GM19467 (cell line): ENCODE measurements around the gene TEX14.
"Not testable (repeated sequence)": the region's sequence is repeated elsewhere in the genome, so short reads cannot be mapped to it uniquely, and the experiment has no call there.

ENCODE experiments used
- ATAC-seq: cut with Tn5 transposase; IDR thresholded peaks from one replicate; pipeline ENCODE4 v1.9.1; 2021; ENCODE audit warnings: mild to moderate bottlenecking, moderate library complexity; ENCODE audit not compliant: unreplicated experiment

TEX14 gene

DNA sequence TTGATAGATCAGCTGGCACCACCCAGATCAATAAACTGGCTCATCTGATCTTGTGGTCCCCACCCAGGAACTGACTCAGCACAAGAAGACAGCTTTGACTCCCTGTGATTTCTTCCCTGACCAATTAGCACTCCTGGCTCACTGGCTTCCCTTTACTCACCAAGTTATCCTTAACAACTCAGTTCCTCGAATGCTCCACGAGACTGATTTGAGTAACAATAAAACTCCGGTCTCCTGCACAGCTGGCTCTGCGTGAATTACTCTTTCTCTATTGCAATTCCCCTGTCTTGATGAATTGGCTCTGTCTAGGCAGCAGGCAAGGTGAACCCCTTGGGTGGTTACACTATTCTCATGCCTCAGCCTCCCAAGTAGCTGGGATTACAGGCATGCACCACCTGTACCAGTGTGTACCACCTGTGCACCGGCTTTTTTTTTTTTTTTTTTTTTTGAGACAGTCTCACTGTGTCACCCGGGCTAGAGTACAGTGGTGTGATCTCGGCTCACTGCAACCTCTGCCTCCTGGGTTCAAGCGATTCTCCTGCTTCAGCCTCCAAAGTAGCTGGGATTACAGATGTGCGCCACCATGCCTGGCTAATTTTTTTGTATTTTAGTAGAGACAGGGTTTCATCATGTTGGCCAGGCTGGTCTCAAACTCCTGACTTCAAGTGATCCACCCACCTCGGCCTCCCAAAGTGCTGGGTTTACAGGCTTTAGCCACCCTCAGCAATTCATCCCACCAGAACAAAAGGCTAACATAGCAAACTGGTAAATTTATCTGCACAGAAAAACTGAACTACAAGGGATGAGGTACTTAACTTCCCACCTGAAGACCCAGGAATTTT lies 33.7 kb downstream of the TEX14 start:
- not testable (repeated sequence) for ATAC-seq

DNA sequence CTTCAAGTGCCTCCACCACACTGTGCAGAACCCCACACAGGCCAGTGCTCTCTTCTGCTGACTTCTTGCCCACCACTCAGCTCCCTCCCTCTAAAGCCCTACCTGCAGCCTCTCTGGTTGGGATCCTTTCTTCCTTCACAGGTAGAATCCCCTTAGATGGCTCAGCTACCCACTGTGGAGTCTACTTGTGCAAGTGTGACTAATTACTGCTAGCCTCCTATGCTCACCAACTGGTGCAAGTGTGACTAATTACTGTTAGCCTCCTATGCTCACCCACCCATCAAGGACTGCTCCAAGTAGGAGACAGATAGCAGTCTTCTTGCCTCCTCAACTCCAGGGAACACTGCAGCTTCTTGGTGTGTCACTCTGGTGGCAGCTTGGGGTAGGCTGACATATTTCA lies 43.6 kb downstream of the TEX14 start:
- ATAC-seq, result no peak

DNA sequence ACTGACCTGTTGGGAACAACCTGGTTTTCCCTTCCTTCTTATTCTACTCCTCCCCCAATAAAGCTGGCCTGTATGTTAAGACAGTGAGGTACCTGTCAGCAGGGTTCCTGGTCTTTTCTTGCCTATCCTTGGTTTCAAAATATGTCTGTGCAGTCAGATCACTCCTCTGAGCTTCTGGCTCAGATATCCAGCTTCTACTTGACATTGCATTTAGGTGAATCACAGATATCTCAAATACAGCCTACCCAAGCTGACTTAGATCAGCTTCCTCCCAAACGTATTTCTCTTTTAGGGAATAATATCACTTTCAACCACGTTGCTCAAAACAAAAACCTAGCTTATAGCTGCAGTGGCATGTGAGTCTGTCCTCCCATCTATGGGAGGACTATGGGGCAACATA lies 48.7 kb downstream of the TEX14 start:
- ATAC-seq, result no peak

DNA sequence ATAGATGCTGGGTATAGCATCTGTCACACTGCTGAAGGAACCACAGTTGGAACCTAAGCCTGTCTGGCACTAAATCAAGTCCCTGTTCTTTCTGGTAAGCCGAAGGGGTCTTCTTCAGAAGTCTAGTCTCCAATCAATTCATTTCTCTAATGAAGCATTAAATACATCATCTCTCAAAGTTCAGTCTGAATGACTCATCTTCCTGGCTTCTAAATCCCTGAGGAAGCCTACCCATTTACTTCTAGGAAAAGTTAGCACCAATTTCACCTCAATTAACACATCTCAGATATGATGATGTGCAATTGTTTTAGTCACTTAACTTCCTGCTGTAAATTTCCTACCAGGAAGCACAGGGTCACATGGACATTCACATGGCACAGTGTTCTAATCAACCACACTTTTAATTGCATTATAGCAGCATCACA lies 49.9 kb downstream of the TEX14 start:
- no peak for ATAC-seq

DNA sequence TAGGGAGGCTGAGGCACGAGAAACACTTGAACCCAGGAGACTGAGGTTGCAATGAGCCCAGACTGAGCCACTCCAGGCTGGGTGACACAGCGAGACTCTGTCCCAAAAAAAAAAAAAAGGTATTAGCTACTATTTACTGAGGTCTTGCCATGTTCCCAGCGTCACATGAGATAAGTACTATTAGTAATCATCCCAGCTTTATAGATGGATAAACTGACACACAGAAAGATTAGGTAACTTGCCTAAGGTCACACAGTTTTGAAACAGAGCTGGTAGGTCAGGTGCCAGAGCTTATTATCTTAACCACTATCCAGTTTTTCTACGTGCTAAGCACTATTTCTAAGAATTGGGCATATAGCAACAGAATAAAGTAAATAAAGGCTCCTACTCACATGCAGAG lies 51.6 kb downstream of the TEX14 start:
- no peak for ATAC-seq

DNA sequence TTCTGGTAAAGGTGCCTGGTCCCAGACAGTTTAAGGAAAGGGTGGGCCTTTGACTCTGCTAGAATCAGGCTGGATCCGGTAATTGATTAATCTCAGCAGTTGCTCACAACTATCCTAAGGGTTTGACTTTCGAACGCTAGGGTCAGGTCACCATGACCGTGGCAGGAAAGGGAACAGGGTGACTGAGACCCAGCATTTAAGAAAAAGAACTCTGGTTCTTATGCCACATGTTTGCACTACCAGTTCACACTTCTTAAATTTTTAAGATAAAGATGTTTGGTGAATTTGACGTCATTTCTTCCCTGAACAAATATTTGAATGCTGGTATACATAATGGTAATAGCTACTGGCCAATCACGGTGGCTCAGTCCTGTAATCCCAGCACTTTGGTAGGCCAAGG lies 52.2 kb downstream of the TEX14 start:
- ATAC-seq, result no peak

DNA sequence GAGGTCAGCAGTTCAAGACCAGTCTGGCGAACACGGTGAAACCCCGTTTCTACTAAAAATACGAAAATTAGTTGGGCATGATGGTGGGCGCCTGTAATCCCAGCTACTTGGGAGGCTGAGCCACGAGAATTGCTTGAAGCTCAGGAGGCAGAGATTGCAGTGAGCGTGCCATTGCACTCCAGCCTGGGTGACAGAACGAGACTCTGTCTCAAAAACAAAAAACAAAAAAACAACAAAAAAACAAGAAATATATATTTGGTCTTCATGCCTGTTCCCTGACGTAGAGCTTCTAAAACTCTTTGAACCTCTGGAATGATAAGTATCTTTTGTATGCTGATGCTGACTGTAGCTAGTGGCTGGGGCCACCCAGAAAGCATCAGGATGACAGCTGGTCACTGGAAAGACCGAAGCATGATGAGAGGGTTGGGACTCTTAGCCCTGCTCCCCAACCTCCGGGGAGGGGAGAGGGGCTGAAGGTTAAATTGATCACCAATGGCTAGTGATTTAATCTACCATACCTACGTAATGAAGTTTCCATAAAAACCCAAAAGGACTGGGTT lies 54.8 kb downstream of the TEX14 start:
- ATAC-seq, result no peak

DNA sequence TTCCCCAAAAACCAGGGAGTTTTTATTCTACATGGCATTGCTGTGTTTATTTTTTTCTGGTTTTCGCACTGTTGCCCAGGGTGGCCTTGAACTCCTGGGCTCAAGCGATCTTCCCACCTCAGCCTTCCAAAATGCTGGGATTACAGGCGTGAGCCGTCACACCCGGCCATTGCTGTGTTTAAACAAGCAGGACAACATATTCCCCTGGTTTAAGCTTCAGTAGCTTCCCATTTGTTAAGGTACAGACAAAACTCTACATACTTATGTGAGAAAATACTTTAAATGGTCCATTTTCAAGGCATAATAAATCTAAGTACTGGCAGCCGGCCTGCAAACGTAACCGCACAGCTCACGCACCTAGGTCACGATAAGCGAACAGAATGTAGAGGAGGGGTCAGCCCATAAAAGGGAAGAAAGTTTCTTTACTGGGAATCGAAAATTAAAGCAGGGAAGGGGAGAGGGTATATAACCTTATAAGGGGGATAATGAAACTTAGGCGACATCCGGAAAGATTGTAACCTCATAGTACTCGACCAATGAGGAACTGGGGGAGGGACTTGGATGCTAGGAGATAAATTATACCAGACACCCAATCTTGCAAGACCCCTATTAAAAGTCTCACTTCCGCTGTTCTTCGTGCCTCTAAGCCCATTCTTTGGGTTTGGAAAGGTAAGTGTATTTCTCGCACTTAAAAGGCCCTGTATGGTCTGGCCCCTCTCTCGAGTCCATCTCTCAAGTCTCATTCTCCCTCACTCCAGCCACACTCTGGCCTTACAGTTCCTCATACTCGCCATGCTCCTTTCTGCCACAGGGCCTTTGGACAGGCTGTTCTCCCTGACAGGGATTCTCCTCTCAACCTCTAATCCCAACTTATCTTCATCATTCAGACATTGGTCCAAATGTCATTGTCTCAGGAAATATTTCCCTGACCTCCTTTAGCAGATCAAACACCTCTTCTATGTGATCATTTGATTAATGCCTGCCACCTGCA lies 59.2 kb downstream of the TEX14 start:
- ATAC-seq, result no peak

DNA sequence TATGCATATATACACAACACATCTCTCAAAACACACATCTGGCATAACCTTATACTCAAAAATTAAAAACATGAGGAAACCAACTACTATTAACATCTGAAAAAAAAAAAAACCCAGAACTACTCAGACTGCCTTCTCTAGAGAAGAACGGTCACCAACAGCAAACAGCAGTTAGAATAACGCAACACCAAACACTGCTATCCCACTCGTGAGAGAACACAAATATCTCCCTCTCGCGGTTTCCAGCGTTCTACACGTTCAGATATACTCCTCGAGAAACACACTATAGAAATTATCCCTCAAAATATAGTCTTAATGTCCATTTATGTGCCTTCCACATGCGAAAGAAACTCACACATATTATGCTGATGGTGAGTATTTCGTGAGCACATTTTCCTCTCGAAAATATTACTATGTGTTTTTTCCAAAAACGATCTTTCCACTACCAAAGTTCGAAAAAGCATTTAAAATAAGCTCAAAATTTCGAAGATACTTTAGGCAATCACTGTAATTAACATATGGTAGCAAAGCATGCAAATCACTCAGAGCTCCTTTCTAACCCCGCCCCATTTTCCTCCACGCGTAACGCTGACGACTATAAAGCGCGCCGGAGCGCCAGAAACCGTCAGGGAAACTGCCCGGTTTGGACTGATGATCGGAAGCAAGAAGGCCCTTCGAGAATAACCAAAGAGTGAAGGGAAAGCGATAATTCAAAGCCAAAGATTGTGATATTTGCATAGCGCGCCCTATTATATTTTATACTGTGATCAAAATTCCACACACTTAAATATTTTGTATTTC lies 60.1 kb downstream of the TEX14 start:
- ATAC-seq, result peak; percentile 69

DNA sequence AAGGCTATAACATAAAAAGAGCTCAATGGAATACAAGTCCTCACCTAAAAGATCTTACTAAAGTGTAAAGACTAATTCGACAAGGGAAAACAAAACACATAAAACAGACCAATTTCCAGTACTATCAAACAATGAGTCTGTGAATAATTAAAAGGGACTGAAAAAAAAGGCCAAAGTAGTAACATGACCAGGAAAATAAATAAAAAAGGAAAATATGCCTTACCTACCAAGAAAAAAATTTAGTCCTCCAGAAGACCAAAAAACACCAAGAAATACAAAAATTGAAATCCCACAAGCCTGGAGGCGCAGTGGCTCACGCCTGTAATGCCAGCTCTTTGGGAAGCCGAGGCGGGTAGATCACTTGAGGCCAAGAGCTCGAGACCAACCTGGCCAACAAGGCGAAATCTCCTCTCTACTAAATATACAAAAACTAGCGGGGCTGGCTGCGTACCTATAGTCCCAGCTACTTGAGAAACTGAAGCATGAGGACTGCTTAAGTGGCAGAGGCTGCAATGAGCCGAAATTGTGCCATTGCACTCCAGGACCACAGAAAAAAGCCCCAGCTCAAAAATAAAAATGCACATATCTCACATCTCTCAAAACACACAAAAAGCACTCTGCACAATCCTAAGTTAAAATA lies 60.8 kb downstream of the TEX14 start:
- no peak for ATAC-seq

DNA sequence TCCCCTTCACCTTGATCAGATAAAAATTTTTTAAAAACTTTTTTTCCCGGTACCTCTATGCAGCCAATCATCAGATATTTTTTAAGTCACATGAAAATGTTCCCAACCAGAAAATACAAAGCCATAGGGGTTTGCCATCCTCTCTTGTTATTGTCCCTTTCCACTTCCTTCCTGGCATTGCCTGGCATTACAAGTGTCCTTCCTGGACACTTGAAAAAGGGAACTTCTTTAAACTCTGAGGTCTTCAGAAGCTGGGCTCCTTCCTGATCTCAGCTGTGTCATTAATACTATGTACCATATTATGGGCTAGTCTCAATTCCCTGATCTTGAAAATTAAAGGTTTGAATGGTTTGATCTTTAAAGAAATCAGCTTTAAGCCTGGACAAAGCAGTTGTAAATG lies 64.9 kb downstream of the TEX14 start:
- no peak for ATAC-seq

DNA sequence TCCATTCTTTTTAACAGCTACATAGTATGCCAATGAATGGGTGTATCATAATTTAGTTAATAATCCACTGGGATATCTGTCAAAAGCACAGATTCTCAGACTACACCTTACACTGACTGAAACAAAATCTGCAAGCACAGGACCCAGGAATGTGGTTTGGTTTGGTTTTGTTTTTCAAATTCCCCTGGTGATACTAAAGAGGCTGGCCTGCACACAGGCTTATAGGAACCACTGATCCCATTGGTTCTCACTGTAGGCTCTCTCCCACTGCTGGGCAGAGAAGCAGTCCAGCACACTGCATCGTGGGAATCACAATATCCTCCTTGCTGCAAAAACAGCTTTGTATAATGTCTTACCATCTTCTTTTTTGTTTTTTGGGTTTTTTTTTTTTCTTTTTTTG lies 67.1 kb downstream of the TEX14 start:
- no peak for ATAC-seq

DNA sequence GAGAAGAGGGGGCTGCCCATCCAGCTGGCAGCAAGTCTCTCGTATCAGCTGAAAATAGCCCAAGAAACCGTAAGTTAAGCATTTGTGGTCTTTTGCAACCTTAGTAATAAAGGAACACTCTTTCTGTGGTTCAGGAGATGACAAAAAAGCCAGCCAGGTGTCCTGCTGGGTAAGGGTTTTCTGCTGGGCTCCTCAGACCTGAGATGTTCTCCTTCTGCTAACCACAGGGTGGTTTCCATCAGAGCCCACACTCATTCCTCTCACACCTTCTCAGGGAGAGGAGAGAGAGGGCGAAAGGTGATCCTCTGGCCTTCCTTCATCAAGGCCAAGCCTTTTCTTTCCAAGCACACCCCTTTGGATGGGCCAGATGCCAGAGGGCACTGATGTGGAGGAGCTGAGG lies 70.7 kb downstream of the TEX14 start:
- peak; percentile 51 for ATAC-seq

DNA sequence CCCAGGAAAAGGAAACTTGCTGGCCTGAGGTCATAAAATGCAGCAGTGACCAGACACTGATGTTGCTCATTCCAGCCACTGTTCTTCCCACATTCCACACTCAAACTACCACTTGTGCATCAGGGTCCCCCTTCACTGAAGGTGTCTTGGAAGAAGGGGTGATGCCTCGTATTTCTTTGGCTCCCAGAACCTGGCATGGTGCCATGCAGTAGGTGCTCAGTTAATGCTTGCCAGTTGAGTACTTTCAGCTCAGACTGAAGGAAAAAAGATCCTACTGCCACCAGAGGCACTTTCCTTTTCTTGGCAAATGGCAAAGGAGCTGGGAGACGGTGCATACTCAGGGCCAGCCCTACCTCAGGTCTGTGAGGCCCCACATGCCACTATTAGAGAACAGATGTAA lies 73.5 kb downstream of the TEX14 start:
- ATAC-seq, result no peak

DNA sequence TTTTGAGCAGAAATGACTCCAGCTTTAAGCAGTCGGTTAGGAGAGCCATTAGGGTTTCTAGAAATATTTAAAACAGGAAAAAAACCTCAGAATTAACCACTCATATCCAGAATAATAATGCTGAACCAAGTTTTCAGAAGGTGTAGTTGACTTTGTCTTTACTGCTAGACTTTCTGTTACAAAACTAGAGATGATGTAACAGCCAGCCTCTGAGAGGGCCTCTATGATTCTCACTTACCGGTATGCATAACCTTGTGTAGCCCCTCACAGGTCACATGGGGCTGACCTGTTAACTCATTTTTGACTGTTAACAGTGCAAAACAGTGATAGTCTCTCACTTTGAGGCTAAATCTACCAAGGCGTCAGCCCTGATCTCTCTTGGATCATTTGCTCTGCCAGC lies 74.3 kb downstream of the TEX14 start:
- ATAC-seq, result no peak

DNA sequence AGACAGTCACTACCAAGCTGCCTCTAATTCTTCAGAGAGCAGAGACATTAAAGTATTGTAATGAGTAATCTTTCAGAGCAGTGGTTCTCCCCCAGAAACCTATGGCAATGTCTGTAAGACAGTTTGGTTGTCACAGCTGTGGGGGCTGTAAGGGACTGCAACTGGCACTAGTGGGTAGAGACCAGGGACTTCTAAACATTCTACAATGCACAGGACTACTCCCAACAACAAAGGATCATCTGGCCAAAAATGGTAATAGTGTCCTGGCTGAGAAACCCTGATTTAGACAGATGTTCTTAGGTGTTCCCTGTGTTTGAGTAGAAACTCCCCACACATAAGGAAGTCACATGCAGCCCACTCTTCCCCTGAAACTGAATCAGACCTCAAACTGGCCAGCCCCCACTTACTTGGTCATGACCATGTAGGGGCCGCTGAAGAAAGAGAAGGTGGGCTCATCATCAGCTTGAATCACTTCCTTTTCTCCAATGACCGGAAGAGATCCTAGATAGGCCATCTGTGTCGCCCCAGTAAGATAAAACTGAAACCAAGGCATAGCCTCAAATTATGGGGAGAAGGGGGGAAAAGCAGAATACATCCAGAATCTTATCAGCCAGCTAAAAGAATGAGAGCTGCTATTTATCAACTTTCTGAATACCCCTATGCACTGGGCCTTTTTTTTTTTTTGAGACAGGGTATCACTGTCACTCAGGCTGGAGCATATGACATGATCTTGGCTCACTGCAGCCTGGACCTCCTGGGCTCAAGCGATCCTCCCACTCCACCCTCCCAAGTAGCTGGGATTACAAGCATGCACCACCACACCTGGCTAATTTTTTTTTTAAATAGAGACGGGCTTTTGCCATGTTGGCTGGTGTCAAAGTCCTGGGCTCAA lies 75.8 kb downstream of the TEX14 start:
- ATAC-seq, result peak; percentile 53

DNA sequence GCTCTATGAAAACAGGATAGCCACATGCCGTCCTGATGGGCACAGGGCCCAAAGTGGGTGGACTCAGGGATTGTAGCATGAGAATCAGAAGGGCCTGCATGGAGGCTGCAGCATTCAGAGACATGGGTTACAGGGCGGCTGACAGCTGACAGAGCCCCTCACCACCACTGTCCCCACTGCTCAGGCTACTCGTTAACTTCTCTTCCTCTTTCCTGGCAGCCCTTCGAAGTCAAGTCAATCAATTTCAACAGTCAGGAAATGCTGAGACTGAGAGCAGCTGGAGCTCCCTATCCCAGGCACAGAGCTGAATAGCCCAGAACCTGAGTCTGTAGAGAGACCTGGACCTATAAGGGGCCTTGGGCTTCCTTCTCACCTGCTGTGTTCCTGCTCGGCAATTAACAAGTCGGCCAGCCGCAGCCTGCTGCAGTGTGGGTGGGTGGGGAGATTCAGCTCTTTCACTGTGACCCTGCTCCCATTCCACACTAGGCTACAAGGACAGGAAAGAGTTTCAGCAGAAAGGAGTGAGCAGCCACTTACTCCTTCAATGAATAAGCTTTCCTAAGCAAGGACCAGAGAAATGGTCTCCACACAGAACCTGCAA lies 76.9 kb downstream of the TEX14 start:
- no peak for ATAC-seq

DNA sequence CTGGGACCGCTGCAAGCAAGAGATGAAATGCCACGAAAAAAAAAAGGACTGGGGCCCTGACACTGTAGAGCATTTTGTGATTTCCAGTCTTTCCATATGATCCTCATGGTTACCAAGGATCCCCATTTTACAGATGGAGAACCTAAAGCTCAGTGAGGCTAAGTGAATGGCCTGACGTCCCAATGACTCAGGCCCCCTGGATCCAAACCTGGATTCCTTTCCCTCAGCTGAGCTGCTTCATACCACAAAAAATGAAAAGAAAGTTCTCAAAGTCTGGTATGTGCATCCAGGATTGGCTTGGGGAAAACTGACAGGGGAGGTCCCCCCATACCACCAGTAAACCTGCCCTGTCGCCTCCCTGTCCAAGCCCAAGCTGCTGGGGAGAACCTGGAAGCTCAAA lies 80.5 kb downstream of the TEX14 start:
- no peak for ATAC-seq

DNA sequence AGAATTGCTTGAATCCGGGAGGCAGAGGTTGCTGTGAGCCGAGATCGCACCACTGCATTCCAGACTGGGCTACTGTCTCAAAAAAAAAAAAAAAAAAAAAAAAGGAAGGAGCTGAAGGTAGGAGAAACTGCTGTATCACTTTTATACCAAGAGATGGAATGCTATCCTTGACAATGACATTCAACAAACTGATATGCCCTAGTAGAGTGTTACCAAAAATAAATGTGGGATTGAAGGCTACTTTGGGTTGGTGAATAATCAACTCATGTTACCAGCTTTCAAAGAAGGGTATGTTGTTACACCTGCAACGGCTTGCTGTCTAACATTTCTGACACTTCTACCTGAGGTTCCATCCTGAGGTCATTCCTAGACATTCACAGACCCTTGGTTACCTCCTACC lies 84.9 kb downstream of the TEX14 start:
- ATAC-seq, result no peak
